ENCODE data around the gene ACY1.

The ACY1 gene

DNA sequence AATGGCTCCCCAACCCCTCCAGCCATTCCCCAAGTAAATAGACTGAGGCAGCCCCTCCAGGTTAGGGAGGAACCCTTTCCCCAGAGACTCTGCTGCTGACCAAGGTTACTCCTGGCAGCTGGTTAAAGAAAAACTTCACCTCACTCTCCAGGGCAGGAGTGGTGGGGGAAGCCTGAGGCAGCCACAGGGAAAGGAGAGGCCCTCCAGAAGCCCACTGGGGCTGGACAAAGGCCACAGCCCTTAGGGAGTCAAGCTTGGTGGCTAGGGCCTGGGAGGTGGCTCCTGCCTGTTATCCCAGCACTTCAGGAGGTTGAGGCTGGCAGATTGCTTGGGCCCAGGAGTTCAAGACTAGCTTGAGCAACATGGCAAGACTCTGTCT, 923 bp downstream of the ACY1 start:
- no peak overlapping the region for H2BK120ac ChIP-seq (ENCODE audit: low read depth, low read length)
- no peak overlapping the region for H3K27ac ChIP-seq (ENCODE audit: low read depth, low read length)
- H3K4me2 ChIP-seq (ENCODE audit: low read length): no peak overlapping the region
- peak overlapping the region; percentile 85 for H3K9ac ChIP-seq (ENCODE audit: low read length)
- H3K79me2 ChIP-seq (ENCODE audit: control insufficient read depth, insufficient read depth, low read length): no peaks in the 10 kb centered on the region
- peak overlapping the region; percentile 57 for H3K23ac ChIP-seq (ENCODE audit: low read length)
- no peak overlapping the region for H2AK5ac ChIP-seq (ENCODE audit: low read length)
- H2BK5ac ChIP-seq (ENCODE audit: low read length): no peak overlapping the region
- no peak overlapping the region for H4K8ac ChIP-seq (ENCODE audit: low read depth, low read length)
- H3K27me3 ChIP-seq (ENCODE audit: insufficient read depth, low read length, poor library complexity): no peaks in the 10 kb centered on the region
- no peak overlapping the region for H3K4me3 ChIP-seq (ENCODE audit: low read length)
- peaks cover 1% of the 10 kb centered on the region for H3K36me3 ChIP-seq (ENCODE audit: control insufficient read depth, insufficient read depth, low read length)
- no peak overlapping the region for H2BK15ac ChIP-seq (replicated peaks; ENCODE audit: low read depth)
- peaks cover 3% of the 10 kb centered on the region for H3K79me1 ChIP-seq (ENCODE audit: low read length)
- peaks cover 2% of the 10 kb centered on the region for H3K4me1 ChIP-seq (ENCODE audit: control insufficient read depth, low read depth, low read length)
- H3K56ac ChIP-seq (ENCODE audit: low read length): peak overlapping the region; percentile 93
- no peak for DNase-seq
- no peak overlapping the region for H3K4ac ChIP-seq (ENCODE audit: low read depth, low read length)
- H3K18ac ChIP-seq (ENCODE audit: low read length): no peak overlapping the region
- H4K5ac ChIP-seq (ENCODE audit: low read length): no peak overlapping the region

DNA sequence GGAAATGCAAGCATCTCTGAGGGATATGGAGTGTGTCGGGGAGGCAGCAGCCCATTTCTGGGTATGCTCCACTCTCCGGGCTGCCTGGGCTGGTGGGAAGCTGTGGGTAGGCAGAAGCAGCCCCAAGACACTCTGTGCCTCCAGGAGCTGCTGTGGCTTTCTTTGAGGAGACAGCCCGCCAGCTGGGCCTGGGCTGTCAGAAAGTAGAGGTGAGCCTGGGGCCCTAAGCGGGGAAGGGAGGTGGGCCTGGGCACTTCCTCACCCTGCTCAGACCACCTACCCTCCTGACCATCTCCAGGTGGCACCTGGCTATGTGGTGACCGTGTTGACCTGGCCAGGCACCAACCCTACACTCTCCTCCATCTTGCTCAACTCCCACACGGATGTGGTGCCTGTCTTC, 1.7 kb downstream of the ACY1 start:
- no peak overlapping the region for H2BK5ac ChIP-seq (ENCODE audit: low read length)
- no peak overlapping the region for H3K4ac ChIP-seq (ENCODE audit: low read depth, low read length)
- H3K4me3 ChIP-seq (ENCODE audit: low read length): no peak overlapping the region
- H3K79me1 ChIP-seq (ENCODE audit: low read length): peaks cover 3% of the 10 kb centered on the region
- no peak overlapping the region for H2AK5ac ChIP-seq (ENCODE audit: low read length)
- no peak overlapping the region for H3K18ac ChIP-seq (ENCODE audit: low read length)
- H3K79me2 ChIP-seq (ENCODE audit: control insufficient read depth, insufficient read depth, low read length): no peaks in the 10 kb centered on the region
- H3K4me1 ChIP-seq (ENCODE audit: control insufficient read depth, low read depth, low read length): peaks cover 2% of the 10 kb centered on the region
- no peak overlapping the region for H4K5ac ChIP-seq (ENCODE audit: low read length)
- H2BK120ac ChIP-seq (ENCODE audit: low read depth, low read length): no peak overlapping the region
- H3K27me3 ChIP-seq (ENCODE audit: insufficient read depth, low read length, poor library complexity): no peaks in the 10 kb centered on the region
- no peak overlapping the region for H4K8ac ChIP-seq (ENCODE audit: low read depth, low read length)
- peaks cover 1% of the 10 kb centered on the region for H3K36me3 ChIP-seq (ENCODE audit: control insufficient read depth, insufficient read depth, low read length)
- no peak overlapping the region for H3K27ac ChIP-seq (ENCODE audit: low read depth, low read length)
- H3K23ac ChIP-seq (ENCODE audit: low read length): no peak overlapping the region
- H3K9ac ChIP-seq (ENCODE audit: low read length): no peak overlapping the region
- no peak overlapping the region for H3K56ac ChIP-seq (ENCODE audit: low read length)
- DNase-seq: no peak
- no peak overlapping the region for H2BK15ac ChIP-seq (replicated peaks; ENCODE audit: low read depth)
- WGBS (ENCODE audit: extremely low coverage, insufficient coverage, low lambda C conversion rate): no CpG with 5 or more reads among the region's 6 CpGs
- no peak overlapping the region for H3K4me2 ChIP-seq (ENCODE audit: low read length)

DNA sequence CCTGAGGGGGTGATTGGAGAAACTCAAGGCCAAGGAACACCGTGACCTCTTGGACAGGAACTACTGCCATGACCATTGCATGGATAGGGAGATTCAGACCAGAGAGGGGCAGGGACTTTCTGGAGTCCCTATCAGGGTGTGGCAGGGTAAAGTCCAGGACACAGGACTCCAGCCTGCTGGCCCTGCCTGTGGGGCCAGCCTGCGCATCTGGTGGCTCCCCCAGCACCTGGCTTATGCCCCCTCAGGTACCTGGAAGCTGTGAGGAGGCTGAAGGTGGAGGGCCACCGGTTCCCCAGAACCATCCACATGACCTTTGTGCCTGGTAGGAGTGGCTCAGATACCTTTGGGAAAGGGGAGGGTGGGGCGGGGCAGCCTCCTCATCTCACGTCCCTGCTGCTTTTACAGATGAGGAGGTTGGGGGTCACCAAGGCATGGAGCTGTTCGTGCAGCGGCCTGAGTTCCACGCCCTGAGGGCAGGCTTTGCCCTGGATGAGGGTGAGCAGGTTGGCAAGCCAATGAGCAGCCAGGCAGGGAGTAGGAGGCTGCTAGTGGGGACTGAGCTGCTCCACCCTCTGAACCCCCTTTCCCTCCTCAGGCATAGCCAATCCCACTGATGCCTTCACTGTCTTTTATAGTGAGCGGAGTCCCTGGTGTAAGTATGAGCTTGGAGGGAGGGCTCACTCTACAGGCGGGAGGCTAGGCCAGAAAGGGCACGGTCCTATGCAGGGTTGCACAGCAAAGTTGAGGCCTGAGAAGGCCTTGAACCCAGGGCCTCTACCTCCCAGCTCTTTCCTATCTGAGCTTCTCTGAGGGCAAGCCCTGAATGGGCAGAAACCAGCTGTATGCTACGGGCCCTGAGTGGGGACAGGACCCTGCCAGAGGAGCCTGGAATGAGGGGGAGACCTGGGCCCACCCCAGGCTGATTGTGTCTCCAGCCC, 2.9 kb downstream of the ACY1 start:
- H3K18ac ChIP-seq (ENCODE audit: low read length): no peak overlapping the region

DNA sequence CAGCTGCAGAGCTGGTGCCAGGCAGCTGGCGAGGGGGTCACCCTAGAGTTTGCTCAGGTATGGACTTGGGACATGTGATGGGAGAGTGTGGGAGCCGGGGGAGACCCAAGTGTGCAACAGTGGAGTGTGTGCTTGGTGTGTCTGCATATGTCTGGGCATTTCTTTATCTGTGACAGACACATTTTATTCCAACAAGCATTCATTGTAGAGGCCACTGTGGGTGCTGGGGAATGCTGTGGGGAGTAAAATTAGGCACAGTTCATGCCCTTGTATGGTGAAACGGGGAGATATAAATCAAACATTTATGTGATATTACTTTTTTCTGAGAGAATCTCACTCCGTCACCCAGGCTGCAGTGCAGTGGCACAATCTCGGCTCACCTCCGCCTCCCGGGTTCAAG, 4.2 kb downstream of the ACY1 start:
- H3K56ac ChIP-seq (ENCODE audit: low read length): no peak overlapping the region
- no peak overlapping the region for H2BK15ac ChIP-seq (replicated peaks; ENCODE audit: low read depth)
- no peak for DNase-seq
- H4K8ac ChIP-seq (ENCODE audit: low read depth, low read length): no peak overlapping the region
- WGBS (ENCODE audit: extremely low coverage, insufficient coverage, low lambda C conversion rate): no CpG with 5 or more reads among the region's 7 CpGs
- no peak overlapping the region for H3K18ac ChIP-seq (ENCODE audit: low read length)
- peaks cover 6% of the 10 kb centered on the region for H3K79me1 ChIP-seq (ENCODE audit: low read length)
- H2BK120ac ChIP-seq (ENCODE audit: low read depth, low read length): no peak overlapping the region
- no peak overlapping the region for H3K4me2 ChIP-seq (ENCODE audit: low read length)
- peaks cover 7% of the 10 kb centered on the region for H3K36me3 ChIP-seq (ENCODE audit: control insufficient read depth, insufficient read depth, low read length)
- no peak overlapping the region for H2BK5ac ChIP-seq (ENCODE audit: low read length)
- no peaks in the 10 kb centered on the region for H3K79me2 ChIP-seq (ENCODE audit: control insufficient read depth, insufficient read depth, low read length)
- no peak overlapping the region for H3K27ac ChIP-seq (ENCODE audit: low read depth, low read length)
- no peaks in the 10 kb centered on the region for H3K27me3 ChIP-seq (ENCODE audit: insufficient read depth, low read length, poor library complexity)
- no peak overlapping the region for H4K5ac ChIP-seq (ENCODE audit: low read length)
- no peak overlapping the region for H3K4me3 ChIP-seq (ENCODE audit: low read length)
- H3K9ac ChIP-seq (ENCODE audit: low read length): no peak overlapping the region
- no peak overlapping the region for H2AK5ac ChIP-seq (ENCODE audit: low read length)
- no peak overlapping the region for H3K23ac ChIP-seq (ENCODE audit: low read length)
- no peak overlapping the region for H3K4ac ChIP-seq (ENCODE audit: low read depth, low read length)
- H3K4me1 ChIP-seq (ENCODE audit: control insufficient read depth, low read depth, low read length): peaks cover 4% of the 10 kb centered on the region

More for the DNA sequence above, 2.9 kb downstream of the ACY1 start:
- Histone ChIP-seq H2BK120ac (ENCODE audit: low read depth, low read length) (no peak overlapping the region), H4K8ac (ENCODE audit: low read depth, low read length) (no peak overlapping the region), H3K79me2 (ENCODE audit: control insufficient read depth, insufficient read depth, low read length) (no peaks in the 10 kb centered on the region), H3K56ac (ENCODE audit: low read length) (peak overlapping the region; percentile 15), H3K4me2 (ENCODE audit: low read length) (no peak overlapping the region), H3K9ac (ENCODE audit: low read length) (no peak overlapping the region), H3K23ac (ENCODE audit: low read length) (no peak overlapping the region), H3K4me1 (ENCODE audit: control insufficient read depth, low read depth, low read length) (peaks cover 2% of the 10 kb centered on the region), H2AK5ac (ENCODE audit: low read length) (no peak overlapping the region), H3K4me3 (ENCODE audit: low read length) (no peak overlapping the region), H2BK15ac (replicated peaks; ENCODE audit: low read depth) (no peak overlapping the region), H3K79me1 (ENCODE audit: low read length) (peaks cover 3% of the 10 kb centered on the region), H2BK5ac (ENCODE audit: low read length) (no peak overlapping the region), H3K27me3 (ENCODE audit: insufficient read depth, low read length, poor library complexity) (no peaks in the 10 kb centered on the region), H3K4ac (ENCODE audit: low read depth, low read length) (no peak overlapping the region), H4K5ac (ENCODE audit: low read length) (no peak overlapping the region), H3K27ac (ENCODE audit: low read depth, low read length) (no peak overlapping the region), H3K36me3 (ENCODE audit: control insufficient read depth, insufficient read depth, low read length) (peaks cover 1% of the 10 kb centered on the region)
- no peak for DNase-seq
- no CpG with 5 or more reads among the region's 12 CpGs for WGBS (ENCODE audit: extremely low coverage, insufficient coverage, low lambda C conversion rate)

DNA sequence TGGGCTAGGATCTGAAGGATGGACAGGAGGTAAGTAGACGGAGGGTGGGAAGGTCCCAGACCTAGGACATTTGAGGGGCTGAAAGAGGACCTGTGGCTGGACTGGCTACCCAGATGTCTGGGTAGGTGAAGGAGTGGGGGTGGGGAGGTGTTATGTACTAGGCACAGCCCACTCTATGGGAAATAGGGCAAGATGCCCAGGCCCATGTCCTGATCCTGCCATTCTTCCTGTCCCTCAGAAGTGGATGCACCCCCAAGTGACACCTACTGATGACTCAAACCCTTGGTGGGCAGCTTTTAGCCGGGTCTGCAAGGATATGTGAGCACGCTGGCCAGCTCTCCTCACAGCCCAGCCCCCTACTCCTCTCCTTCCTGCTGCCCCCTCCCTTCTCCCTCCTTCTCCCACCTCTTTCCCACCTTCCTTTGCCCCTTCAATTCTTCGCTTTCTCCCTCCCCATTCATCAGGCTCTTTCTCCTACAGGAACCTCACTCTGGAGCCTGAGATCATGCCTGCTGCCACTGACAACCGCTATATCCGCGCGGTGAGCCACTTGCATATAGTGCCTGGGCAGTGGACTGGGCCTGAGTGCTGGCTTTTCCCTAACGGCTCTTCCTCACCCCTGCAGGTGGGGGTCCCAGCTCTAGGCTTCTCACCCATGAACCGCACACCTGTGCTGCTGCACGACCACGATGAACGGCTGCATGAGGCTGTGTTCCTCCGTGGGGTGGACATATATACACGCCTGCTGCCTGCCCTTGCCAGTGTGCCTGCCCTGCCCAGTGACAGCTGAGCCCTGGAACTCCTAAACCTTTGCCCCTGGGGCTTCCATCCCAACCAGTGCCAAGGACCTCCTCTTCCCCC, 5.2 kb downstream of the ACY1 start:
- Histone ChIP-seq H2AK5ac (ENCODE audit: low read length) (no peak overlapping the region), H3K4ac (ENCODE audit: low read depth, low read length) (no peak overlapping the region), H2BK5ac (ENCODE audit: low read length) (no peak overlapping the region), H3K27ac (ENCODE audit: low read depth, low read length) (no peak overlapping the region), H3K79me1 (ENCODE audit: low read length) (peaks cover 8% of the 10 kb centered on the region), H4K8ac (ENCODE audit: low read depth, low read length) (no peak overlapping the region), H3K23ac (ENCODE audit: low read length) (no peak overlapping the region), H3K9ac (ENCODE audit: low read length) (no peak overlapping the region), H4K5ac (ENCODE audit: low read length) (no peak overlapping the region), H3K56ac (ENCODE audit: low read length) (peak overlapping the region; percentile 15), H3K79me2 (ENCODE audit: control insufficient read depth, insufficient read depth, low read length) (peaks cover 1% of the 10 kb centered on the region), H3K36me3 (ENCODE audit: control insufficient read depth, insufficient read depth, low read length) (peaks cover 12% of the 10 kb centered on the region), H2BK15ac (replicated peaks; ENCODE audit: low read depth) (no peak overlapping the region), H3K27me3 (ENCODE audit: insufficient read depth, low read length, poor library complexity) (no peaks in the 10 kb centered on the region), H3K18ac (ENCODE audit: low read length) (no peak overlapping the region), H2BK120ac (ENCODE audit: low read depth, low read length) (no peak overlapping the region), H3K4me3 (ENCODE audit: low read length) (no peak overlapping the region), H3K4me1 (ENCODE audit: control insufficient read depth, low read depth, low read length) (peaks cover 4% of the 10 kb centered on the region), H3K4me2 (ENCODE audit: low read length) (no peak overlapping the region)
- peak; percentile 26 for DNase-seq
- WGBS (ENCODE audit: extremely low coverage, insufficient coverage, low lambda C conversion rate): no CpG with 5 or more reads among the region's 15 CpGs

All from mesendoderm (in vitro differentiated cells).